D721Med (cell line): ENCODE measurements around the gene PNPLA1.

Source experiments
- DNase-seq: peaks from one replicate; pipeline ENCODE4 v3.0.0; 2011; ENCODE audit warnings: low spot score; ENCODE audit not compliant: insufficient read length
- FAIRE-seq: peaks from 2 replicates; lab custom pipeline; 2011; peaks lifted over from hg19 to GRCh38; lab: Jason Lieb, UNC
- TF ChIP-seq, protein P1 (sequence below): IDR thresholded peaks from 2 replicates; pipeline ENCODE4 v1.5.1; 2012; ENCODE audit warnings: mild to moderate bottlenecking, control low read depth; ENCODE audit not compliant: insufficient read depth; ENCODE audit errors: missing control alignments

PNPLA1 gene

DNA sequence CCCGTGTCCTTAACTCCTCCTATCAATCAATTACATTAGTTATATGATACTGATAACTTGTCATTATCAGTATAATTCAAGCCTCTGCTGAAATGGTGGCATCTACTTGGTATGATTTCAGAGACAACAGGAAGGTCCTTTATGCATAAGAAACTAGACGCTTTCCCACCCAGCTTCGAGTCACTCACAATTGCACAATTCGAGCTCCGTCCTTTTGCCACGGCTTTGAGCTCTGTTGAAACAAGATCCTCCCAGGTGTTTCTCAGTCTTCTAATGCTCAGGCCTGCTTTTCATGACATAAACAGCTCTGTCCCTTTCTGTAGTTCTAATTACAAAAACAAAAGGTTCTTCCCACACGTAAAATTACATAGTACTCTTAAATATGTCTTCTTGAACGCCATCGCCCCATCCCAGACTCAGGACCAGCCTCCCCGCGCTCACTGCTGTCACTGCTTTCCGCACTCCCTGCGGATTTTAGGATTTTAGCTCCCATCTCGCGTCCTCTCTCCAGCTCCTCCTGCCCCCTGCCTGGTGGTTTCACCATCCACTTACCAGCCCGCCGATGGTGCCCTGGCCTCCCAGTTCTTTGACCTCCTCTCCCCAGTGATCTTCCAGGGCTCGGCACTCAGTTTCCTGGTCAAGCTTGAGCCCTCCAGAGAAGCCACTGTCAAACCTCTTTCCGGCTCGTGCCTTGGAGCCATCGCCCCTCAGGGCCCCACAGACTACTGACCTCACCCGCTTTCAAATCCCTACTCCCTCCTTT is 23.2 kb upstream of the PNPLA1 start:
- DNase-seq = no peak
- TF ChIP-seq, protein P1, sequence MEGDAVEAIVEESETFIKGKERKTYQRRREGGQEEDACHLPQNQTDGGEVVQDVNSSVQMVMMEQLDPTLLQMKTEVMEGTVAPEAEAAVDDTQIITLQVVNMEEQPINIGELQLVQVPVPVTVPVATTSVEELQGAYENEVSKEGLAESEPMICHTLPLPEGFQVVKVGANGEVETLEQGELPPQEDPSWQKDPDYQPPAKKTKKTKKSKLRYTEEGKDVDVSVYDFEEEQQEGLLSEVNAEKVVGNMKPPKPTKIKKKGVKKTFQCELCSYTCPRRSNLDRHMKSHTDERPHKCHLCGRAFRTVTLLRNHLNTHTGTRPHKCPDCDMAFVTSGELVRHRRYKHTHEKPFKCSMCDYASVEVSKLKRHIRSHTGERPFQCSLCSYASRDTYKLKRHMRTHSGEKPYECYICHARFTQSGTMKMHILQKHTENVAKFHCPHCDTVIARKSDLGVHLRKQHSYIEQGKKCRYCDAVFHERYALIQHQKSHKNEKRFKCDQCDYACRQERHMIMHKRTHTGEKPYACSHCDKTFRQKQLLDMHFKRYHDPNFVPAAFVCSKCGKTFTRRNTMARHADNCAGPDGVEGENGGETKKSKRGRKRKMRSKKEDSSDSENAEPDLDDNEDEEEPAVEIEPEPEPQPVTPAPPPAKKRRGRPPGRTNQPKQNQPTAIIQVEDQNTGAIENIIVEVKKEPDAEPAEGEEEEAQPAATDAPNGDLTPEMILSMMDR = no peak
- FAIRE-seq = no peak

DNA sequence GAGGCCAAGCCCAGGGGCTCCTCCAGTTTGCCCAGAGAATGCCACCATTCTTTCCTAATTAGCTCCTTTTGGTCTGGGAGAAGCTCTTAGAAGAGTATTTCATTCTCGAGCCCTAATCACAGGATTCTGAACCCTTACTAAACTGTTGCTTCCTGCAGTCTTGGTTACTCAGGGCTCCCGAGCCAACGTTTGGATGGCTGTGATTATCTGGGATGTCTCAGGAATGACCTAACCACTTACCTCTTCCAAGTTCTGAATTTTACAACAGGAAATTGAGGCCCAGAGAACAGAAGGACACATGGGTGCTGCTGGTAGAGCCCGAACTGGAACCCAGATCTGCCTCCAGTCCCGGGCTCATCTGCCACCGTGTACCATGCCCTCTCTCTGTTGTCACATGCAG is 22.2 kb upstream of the PNPLA1 start:
- TF ChIP-seq, protein P1 = no peak
- no peak for FAIRE-seq
- DNase-seq = no peak

DNA sequence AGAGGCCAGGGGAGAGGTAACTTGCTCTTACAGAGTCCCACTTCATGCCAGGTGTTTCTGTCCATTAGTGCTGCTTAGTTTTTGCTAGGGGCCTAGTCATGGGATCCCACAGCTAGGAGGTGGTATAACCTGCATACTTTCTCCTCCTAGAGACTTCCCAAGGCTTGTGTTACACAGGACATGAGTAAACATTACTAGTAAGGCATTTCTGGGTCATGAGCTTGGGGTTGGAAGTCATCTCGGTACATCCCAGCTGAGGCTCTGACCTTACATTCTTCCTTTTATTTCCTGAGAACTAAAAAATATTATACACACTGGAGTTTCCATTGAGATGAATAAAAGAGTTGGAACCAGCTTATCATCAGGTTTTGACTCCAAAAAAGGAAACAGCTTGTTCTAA is 20.9 kb upstream of the PNPLA1 start:
- DNase-seq (no peak), FAIRE-seq (no peak)
- TF ChIP-seq, protein P1 = no peak

DNA sequence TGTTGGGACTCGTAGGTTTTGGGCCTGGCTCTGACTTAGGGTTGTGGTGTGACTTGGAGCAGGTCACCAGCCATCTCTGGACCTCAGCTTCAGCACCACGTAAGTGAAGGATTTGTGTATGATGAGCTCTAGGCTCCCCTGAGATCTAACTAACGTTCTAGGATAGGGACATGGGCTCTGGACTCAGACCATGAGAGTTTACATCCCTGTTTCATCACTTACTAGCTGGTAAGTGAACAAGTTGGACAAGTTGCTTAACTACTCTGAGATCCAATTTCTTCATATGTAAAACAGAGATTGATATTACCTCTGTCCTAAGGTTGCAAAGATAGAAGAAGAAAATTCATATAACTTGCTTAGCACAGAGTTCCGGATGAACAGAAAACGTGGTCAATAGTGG is 20.3 kb upstream of the PNPLA1 start:
- no peak for FAIRE-seq
- no peak for DNase-seq
- TF ChIP-seq, protein P1 = no peak

DNA sequence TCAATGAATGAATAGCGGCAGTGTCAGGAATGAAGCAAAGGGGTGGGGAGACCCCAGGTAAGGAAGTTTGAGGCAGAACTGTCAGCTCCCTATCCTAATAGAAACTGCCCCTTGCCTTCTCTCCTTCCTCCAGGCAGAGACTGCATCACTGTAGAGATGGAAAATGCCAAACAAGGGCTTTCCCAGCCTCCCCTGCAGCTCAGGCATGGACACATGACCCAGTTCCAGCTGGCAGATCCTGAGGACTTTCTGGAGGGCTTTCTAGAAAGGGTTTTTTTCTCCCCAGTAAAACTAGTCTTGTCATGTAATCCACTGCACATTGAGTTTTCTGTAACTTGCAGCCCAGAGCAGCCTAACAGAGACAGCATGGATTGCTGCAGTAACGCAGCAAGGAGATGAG is 17.9 kb upstream of the PNPLA1 start:
- TF ChIP-seq, protein P1 = no peak
- no peak for DNase-seq
- no peak for FAIRE-seq

DNA sequence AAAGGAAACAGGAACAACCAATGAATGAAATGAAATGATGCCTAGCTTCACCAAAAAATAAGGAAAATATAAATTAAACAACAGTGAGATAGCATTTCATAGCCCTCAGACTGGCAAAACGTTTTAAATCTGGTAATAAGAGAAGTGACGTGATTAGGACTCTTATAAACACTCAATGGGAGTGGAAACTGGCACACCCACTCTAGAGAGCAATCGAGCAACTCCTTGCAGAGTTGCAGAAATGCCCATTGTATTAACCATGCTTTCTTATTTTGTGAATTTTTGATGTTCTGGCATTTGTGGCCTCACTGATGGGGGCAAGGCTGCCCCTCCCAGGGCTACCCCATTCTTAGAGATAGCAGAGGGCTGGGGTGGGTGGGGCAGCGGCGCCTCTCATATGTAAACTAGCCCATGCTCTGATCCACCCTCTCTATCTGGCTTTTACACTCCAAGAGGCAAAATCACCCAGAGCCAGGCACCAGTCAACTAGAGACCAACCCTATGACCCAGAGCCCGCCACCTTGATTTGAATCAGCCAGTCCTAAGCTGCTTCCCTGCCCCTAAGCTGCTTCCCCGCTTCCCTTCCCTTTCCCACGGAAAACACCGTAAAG is 6.4 kb upstream of the PNPLA1 start:
- FAIRE-seq = no peak
- DNase-seq = no peak
- TF ChIP-seq, protein P1 = no peak

DNA sequence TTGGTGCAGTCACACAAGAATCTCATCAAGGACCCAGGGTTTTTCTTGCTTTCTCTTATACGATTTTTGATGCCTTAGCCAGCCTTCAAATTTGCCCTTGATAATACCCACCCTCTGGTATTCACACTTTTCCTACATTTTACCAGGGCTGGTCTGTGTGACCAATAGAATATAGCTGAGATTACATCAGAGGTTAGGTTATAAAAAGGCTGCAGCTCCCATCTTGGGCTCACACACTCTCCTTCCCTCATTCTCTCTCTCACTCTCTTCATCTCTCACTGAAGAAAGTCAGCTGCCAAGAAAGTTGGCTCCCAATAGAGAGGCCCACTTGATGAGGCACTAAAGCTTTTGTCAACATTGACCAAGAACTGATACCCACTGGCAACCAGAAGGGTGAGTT is 4.1 kb upstream of the PNPLA1 start:
- FAIRE-seq (no peak), DNase-seq (no peak)
- TF ChIP-seq, protein P1 = no peak
